ENCODE data around the gene COMTD1.
"Not testable (repeated sequence)": the region's sequence is repeated elsewhere in the genome, so short reads cannot be mapped to it uniquely, and the experiment has no call there.

Gene COMTD1

DNA sequence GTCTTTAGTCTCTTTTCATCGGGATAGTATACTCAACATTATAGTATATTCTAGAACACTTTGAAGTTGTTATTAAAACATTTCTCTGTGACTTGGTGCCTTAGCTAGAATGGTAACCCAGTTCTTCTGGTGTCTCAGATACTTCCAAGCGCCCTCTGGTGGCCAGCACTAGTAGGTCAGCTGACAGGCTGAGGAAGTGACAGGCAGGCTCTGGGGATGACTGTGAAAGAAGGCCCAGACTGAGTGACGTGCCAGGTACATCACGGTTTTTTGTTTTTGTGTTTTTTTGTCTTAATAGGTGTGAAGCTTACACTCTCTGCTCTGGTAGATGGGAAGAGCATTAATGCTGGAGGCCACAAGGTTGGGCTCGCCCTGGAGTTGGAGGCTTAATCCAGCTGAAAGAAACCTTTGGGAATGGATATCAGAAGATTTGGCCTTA lies 5.1 kb downstream of the COMTD1 start:
- no peak overlapping the region for H3K9ac ChIP-seq (ENCODE audit: low read depth, low read length)
- no peak overlapping the region for H3K4me3 ChIP-seq (ENCODE audit: low read length)
- no peak overlapping the region for H3K4me2 ChIP-seq (ENCODE audit: low read length)
- peaks cover 57% of the 10 kb centered on the region for H3K36me3 ChIP-seq (ENCODE audit: insufficient read depth, low read length)
- H3K27me3 ChIP-seq (ENCODE audit: control insufficient read depth, insufficient read depth, low read length): no peaks in the 10 kb centered on the region
- peaks cover 50% of the 10 kb centered on the region for H3K4me1 ChIP-seq (ENCODE audit: control insufficient read depth, insufficient read depth, low read length)
- H3K9me3 ChIP-seq (replicated peaks; ENCODE audit: low read length): no peaks in the 10 kb centered on the region

DNA sequence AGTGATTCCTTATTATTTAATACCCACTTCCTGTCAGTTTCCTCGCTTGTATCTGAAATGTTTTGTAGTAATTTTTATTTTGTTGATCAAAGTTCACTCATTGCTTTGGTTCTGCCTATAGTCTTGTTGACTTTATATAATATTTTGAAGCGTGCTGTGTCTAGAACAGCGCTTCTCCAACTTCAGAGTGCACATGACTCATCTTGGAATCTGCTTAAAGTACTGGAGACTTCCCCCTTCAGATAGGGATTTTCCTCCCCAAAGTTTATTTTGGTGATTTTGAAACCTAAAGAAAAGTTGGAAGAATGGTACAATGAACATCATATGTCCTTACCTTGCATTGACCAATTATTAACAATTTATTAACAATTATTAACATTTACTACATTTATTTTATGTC lies 5.8 kb downstream of the COMTD1 start:
- Histone ChIP-seq H3K36me3 (ENCODE audit: insufficient read depth, low read length) (peaks cover 61% of the 10 kb centered on the region), H3K9ac (ENCODE audit: low read depth, low read length) (no peak overlapping the region), H3K4me3 (ENCODE audit: low read length) (no peak overlapping the region), H3K4me2 (ENCODE audit: low read length) (no peak overlapping the region), H3K9me3 (replicated peaks; ENCODE audit: low read length) (no peaks in the 10 kb centered on the region), H3K27me3 (ENCODE audit: control insufficient read depth, insufficient read depth, low read length) (no peaks in the 10 kb centered on the region), H3K4me1 (ENCODE audit: control insufficient read depth, insufficient read depth, low read length) (peaks cover 50% of the 10 kb centered on the region)

DNA sequence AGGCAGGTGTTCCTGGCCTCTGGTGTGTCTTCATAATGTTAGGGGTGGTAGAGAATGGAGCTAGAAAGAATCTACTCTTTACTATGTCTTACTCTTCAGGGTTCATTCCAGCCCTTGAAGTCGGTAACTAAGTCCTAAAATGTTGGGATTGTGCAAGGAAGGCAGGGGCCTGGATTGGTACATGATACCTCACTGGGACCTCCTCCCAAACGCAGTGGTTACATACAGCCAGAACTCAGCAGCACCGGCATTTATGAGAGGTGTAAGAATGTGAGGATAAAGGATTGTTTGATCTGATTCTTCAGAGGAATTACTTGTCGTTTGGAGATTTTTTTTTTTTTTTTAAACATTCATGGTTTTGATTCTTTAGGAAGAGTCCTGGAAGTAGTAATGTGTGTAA lies 6.9 kb downstream of the COMTD1 start:
- Histone ChIP-seq H3K4me3 (ENCODE audit: low read length) (no peak overlapping the region), H3K9me3 (replicated peaks; ENCODE audit: low read length) (no peaks in the 10 kb centered on the region), H3K36me3 (ENCODE audit: insufficient read depth, low read length) (peaks cover 72% of the 10 kb centered on the region), H3K4me2 (ENCODE audit: low read length) (no peak overlapping the region), H3K4me1 (ENCODE audit: control insufficient read depth, insufficient read depth, low read length) (peaks cover 54% of the 10 kb centered on the region), H3K27me3 (ENCODE audit: control insufficient read depth, insufficient read depth, low read length) (no peaks in the 10 kb centered on the region), H3K9ac (ENCODE audit: low read depth, low read length) (no peak overlapping the region)

DNA sequence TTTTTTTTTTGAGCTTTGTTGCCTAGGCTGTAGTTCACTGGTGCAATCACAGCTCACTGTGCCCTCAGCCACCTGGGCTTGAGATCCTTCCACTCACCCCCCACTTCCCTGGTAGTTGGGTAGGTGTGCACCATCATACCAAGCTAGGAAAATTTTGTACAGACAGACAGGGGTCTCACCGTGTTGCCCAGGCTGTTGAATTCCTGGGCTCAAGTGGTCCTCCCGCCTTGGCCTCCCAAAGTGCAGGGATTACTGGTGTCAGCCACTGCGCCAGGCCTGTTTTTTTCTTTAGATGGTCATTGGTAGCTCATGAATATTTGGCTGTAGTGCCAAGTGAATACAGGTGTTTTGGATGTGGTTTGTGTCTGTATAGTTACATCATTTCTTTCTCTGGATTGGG lies 7.5 kb downstream of the COMTD1 start:
- H3K4me1 ChIP-seq (ENCODE audit: control insufficient read depth, insufficient read depth, low read length): peaks cover 59% of the 10 kb centered on the region
- H3K4me3 ChIP-seq (ENCODE audit: low read length): no peak overlapping the region
- H3K27me3 ChIP-seq (ENCODE audit: control insufficient read depth, insufficient read depth, low read length): no peaks in the 10 kb centered on the region
- H3K9ac ChIP-seq (ENCODE audit: low read depth, low read length): no peak overlapping the region
- H3K9me3 ChIP-seq (replicated peaks; ENCODE audit: low read length): no peaks in the 10 kb centered on the region
- no peak overlapping the region for H3K4me2 ChIP-seq (ENCODE audit: low read length)
- peaks cover 76% of the 10 kb centered on the region for H3K36me3 ChIP-seq (ENCODE audit: insufficient read depth, low read length)

DNA sequence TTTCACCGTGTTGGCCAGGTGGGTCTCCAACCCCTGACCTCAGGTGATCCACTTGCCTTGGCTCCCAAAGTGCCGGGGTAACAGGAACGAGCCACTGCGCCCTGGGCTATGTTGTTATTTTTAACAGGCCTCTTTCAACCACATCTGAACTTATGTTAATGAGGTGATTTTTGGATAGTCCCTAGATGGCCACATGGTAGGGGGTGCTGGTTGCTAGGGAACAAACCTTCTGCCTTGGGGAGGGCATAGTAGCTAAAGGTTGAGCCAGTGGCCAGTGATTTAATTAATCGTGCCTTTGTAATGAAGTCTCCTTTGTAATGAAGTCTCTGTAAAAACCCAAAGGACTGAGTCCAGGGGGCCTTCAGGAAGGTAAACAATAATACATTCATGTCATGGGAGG lies 9.1 kb downstream of the COMTD1 start:
- peak overlapping the region; percentile 16 for H3K4me2 ChIP-seq (ENCODE audit: low read length)
- no peak overlapping the region for H3K4me3 ChIP-seq (ENCODE audit: low read length)
- no peaks in the 10 kb centered on the region for H3K27me3 ChIP-seq (ENCODE audit: control insufficient read depth, insufficient read depth, low read length)
- peaks cover 63% of the 10 kb centered on the region for H3K4me1 ChIP-seq (ENCODE audit: control insufficient read depth, insufficient read depth, low read length)
- H3K9me3 ChIP-seq (replicated peaks; ENCODE audit: low read length): no peaks in the 10 kb centered on the region
- H3K36me3 ChIP-seq (ENCODE audit: insufficient read depth, low read length): peaks cover 78% of the 10 kb centered on the region
- no peak overlapping the region for H3K9ac ChIP-seq (ENCODE audit: low read depth, low read length)

DNA sequence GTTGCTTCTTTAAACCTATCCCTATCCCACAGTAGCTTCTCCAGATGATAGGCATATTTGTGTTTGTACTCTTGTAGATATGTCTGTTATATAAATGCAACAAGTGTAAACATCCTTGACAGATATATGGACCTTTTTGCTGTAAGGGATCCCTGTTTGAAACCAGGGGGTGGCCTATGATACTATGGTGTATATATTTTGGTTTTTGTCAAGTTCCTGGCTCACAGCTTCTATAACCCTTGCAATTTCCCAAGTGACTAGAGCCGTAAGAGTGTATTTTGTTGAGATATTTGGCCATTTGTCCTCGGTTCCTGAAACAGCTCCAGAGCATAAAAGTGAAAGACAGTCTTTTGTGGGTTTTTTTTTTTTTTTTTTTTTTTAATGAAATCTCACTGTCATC lies 9.7 kb downstream of the COMTD1 start:
- H3K9ac ChIP-seq (ENCODE audit: low read depth, low read length): peak overlapping the region; percentile 57

DNA sequence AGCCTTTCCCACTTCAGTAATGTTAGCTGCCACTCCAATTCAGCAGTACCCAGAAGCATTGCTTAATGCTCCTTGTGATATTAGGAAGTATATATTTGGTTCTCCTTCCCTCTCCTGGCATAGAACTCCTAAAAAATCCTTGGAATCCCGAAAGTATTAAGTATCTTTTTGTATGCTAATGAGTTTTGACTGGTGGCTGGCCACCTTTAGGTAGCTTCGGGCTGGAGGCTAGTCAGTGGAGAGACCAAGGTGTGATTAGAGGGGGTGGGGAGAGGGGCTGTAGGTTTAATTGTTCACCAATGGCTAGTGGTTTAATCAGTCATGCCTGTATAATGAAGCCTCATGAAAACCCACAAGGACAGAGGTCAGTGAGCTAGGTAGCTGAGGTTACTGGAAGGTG lies 12.2 kb downstream of the COMTD1 start:
- H3K27me3 ChIP-seq (ENCODE audit: control insufficient read depth, insufficient read depth, low read length): no peaks in the 10 kb centered on the region
- H3K4me1 ChIP-seq (ENCODE audit: control insufficient read depth, insufficient read depth, low read length): peaks cover 44% of the 10 kb centered on the region
- H3K4me2 ChIP-seq (ENCODE audit: low read length): no peak overlapping the region
- peaks cover 79% of the 10 kb centered on the region for H3K36me3 ChIP-seq (ENCODE audit: insufficient read depth, low read length)
- peak overlapping the region; percentile 14 for H3K9ac ChIP-seq (ENCODE audit: low read depth, low read length)
- no peak overlapping the region for H3K4me3 ChIP-seq (ENCODE audit: low read length)
- H3K9me3 ChIP-seq (replicated peaks; ENCODE audit: low read length): no peaks in the 10 kb centered on the region

More for the DNA sequence above, 9.7 kb downstream of the COMTD1 start:
- Histone ChIP-seq H3K27me3 (ENCODE audit: control insufficient read depth, insufficient read depth, low read length) (no peaks in the 10 kb centered on the region), H3K4me2 (ENCODE audit: low read length) (peak overlapping the region; percentile 66), H3K4me1 (ENCODE audit: control insufficient read depth, insufficient read depth, low read length) (peaks cover 63% of the 10 kb centered on the region), H3K36me3 (ENCODE audit: insufficient read depth, low read length) (peaks cover 78% of the 10 kb centered on the region), H3K9me3 (replicated peaks; ENCODE audit: low read length) (no peaks in the 10 kb centered on the region), H3K4me3 (ENCODE audit: low read length) (peak overlapping the region; percentile 44)

DNA sequence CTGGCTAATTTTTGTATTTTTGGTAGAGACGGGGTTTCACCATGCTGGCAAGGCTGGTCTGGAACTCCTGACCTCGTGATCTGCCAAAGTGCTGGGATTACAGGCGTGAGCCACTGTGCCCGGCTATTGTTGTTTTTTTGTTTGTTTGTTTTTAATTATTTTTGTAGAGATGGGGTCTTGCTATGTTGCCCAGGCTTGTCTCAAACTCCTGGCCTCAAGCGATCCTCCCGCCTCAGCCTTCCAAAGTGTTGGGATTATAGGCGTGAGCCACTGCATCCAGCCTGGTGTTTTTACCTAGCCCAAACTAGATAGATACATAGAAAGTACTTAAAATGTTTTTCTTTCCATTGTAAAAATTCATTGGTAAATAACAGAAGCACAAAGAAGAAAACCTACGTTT lies 14.3 kb downstream of the COMTD1 start:
- H3K27me3 ChIP-seq (ENCODE audit: control insufficient read depth, insufficient read depth, low read length); H3K4me2 ChIP-seq (ENCODE audit: low read length); H3K9ac ChIP-seq (ENCODE audit: low read depth, low read length); H3K4me3 ChIP-seq (ENCODE audit: low read length); H3K9me3 ChIP-seq (replicated peaks; ENCODE audit: low read length): not testable (repeated sequence)
- peaks cover 85% of the 10 kb centered on the region for H3K36me3 ChIP-seq (ENCODE audit: insufficient read depth, low read length)
- H3K4me1 ChIP-seq (ENCODE audit: control insufficient read depth, insufficient read depth, low read length): peaks cover 33% of the 10 kb centered on the region

DNA sequence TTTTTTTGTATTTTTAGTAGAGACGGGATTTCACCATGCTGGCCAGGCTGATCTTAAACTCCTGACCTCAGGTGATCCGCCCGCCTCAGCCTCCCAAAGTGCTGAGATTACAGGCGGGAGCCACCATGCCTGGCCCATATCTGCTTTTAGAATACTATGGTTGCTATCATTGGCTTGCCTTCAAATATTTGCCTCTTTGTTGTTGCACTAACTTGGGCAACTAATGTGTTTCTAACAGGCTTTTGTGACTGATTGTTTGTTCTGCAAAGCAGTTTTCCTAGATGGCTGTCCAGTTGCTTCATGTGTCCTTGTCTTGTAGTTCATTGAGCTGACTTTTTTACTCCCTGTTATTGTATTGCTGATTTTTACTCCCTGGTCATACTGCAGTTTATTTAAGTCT lies 15.5 kb downstream of the COMTD1 start:
- Histone ChIP-seq H3K4me1 (ENCODE audit: control insufficient read depth, insufficient read depth, low read length) (peaks cover 30% of the 10 kb centered on the region), H3K9me3 (replicated peaks; ENCODE audit: low read length) (no peaks in the 10 kb centered on the region), H3K9ac (ENCODE audit: low read depth, low read length) (no peak overlapping the region), H3K4me2 (ENCODE audit: low read length) (no peak overlapping the region), H3K36me3 (ENCODE audit: insufficient read depth, low read length) (peaks cover 87% of the 10 kb centered on the region), H3K4me3 (ENCODE audit: low read length) (no peak overlapping the region), H3K27me3 (ENCODE audit: control insufficient read depth, insufficient read depth, low read length) (no peaks in the 10 kb centered on the region)

DNA sequence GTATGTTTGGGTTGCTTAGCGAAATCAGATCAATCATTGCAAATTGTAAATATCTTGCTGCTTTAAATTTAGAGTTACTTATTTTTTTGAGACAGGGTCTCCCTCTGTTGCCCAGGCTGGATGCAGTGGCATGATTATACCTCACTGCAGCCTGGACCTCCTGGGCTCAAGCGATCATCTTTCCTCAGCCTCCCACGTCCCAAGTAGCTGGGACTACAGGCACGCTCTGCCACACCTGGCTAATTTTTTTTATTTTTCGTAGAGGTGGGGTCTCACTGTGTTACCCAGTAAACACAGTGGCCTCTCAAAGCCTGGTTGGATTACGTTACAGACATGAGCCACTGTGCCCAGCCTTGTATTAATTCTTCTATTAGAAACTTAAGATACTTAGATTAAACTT lies 23.4 kb downstream of the COMTD1 start:
- H3K36me3 ChIP-seq (ENCODE audit: insufficient read depth, low read length): peaks cover 42% of the 10 kb centered on the region
- no peaks in the 10 kb centered on the region for H3K9me3 ChIP-seq (replicated peaks; ENCODE audit: low read length)
- H3K4me3 ChIP-seq (ENCODE audit: low read length): peak overlapping the region; percentile 98
- no peaks in the 10 kb centered on the region for H3K27me3 ChIP-seq (ENCODE audit: control insufficient read depth, insufficient read depth, low read length)
- peaks cover 35% of the 10 kb centered on the region for H3K4me1 ChIP-seq (ENCODE audit: control insufficient read depth, insufficient read depth, low read length)
- H3K9ac ChIP-seq (ENCODE audit: low read depth, low read length): peak overlapping the region; percentile 98
- peak overlapping the region; percentile 99 for H3K4me2 ChIP-seq (ENCODE audit: low read length)

DNA sequence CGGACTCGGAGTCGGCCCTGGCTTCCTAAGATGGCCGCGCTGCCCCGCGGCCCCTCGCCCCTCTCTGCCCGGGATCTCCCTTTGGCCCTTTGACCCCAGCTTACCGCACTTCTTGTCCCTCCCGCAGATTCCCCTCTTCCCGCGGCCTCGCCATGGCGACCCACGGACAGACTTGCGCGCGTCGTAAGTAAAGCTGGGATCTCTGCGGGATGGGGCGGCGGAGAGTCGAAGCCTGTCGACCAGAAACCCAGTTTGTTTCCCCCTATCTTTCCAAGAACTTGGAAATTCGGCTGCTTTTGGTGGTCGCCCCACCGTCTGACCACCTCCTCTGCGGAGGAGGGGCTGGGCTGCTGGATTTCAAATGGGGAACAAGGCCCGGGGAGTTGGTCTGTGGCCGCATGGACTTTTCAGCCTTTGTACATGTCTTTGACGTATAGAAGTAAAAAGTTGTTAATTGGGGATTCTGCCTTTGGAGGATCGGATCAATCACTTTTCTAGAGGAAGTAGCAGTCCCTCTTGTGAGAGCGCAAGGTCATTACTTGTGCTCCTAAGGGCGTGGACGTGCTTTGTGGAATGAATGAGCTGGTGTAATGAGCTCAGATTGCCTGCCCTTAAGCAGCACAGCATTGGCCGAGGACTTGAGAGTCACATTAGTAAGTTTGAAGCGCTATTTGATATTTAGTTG lies 24.6 kb downstream of the COMTD1 start:
- Histone ChIP-seq H3K27me3 (ENCODE audit: control insufficient read depth, insufficient read depth, low read length) (no peaks in the 10 kb centered on the region), H3K4me1 (ENCODE audit: control insufficient read depth, insufficient read depth, low read length) (peaks cover 32% of the 10 kb centered on the region), H3K4me3 (ENCODE audit: low read length) (peak overlapping the region; percentile 98), H3K36me3 (ENCODE audit: insufficient read depth, low read length) (peaks cover 30% of the 10 kb centered on the region), H3K4me2 (ENCODE audit: low read length) (peak overlapping the region; percentile 99), H3K9me3 (replicated peaks; ENCODE audit: low read length) (no peaks in the 10 kb centered on the region), H3K9ac (ENCODE audit: low read depth, low read length) (peak overlapping the region; percentile 98)

DNA sequence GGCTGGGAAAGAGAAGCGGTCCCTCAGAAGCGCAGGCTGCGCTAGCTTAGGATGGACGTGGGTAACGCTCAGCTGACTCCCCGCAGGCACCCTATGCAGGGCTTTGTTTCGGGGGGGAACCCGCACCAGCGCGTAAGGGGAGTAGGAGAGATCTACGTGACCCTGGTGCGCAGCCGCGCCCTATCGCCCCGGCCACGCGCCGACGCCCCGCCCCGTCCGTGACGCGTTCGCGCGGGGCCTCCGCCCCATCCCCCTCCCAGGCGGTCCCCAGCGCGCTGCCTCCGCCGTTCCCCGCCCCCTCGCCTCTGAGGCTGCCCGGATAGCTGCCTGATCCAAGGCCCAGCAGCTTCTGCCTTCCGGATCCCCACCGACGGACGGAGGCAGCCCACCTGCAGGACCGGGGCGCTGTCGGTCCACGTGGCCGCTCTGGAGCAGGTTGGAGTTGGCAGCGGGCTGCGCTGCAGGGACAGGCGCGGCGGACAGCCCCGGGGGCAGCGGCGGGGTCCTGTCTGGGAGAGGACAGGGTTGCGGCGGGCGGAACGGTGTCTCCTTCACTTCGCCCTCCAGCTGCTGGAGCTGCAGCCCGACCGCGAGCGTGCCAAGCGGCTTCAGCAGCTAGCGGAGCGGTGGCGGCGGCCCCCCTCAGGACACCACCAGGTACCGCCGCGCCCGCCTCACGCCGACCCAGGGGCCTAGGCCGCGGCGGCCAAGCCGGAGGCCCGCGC lies 25.3 kb downstream of the COMTD1 start, which contains the start of gene VDAC2:
Gene VDAC2, plus strand, starts transcription at position 515 of the 725 bp plus-strand sequence. CDS start 363 bp downstream, outside the sequence.
- H3K4me3 ChIP-seq (ENCODE audit: low read length): peak within 1 kb of the TSS; percentile 98
- no peaks in the 10 kb centered on the region for H3K27me3 ChIP-seq (ENCODE audit: control insufficient read depth, insufficient read depth, low read length)
- peaks cover 29% of the 10 kb centered on the region for H3K4me1 ChIP-seq (ENCODE audit: control insufficient read depth, insufficient read depth, low read length)

More for the DNA sequence above, 25.3 kb downstream of the COMTD1 start, which contains the start of gene VDAC2:
- Histone ChIP-seq H3K9me3 (replicated peaks; ENCODE audit: low read length) (no peaks in the 10 kb centered on the region), H3K9ac (ENCODE audit: low read depth, low read length) (peak within 1 kb of the TSS; percentile 98), H3K4me2 (ENCODE audit: low read length) (peak within 1 kb of the TSS; percentile 99), H3K36me3 (ENCODE audit: insufficient read depth, low read length) (peaks cover 26% of the 10 kb centered on the region)
